Measurements from ENCODE around the gene MZT2A. TPM values are rescaled to one million over a fixed set of nuclear protein-coding genes. Genes with fewer than 3 reads are reported as not detected.
"Not testable (repeated sequence)": the region's sequence is repeated elsewhere in the genome, so short reads cannot be mapped to it uniquely, and the experiment has no call there.

The MZT2A gene
- 100 to 1,000 TPM; 109 to 116 TPM for polyA plus RNA-seq

- not testable (repeated sequence) for H3K4me1 ChIP-seq (ENCODE audit: control insufficient read depth in 2 of 2, insufficient read depth in 2 of 2, low read length in 1 of 2); H3K9me3 ChIP-seq (ENCODE audit: control insufficient read depth in 2 of 2, insufficient read depth in 1 of 2, low read depth in 1 of 2, low read length in 1 of 2); H3K27me3 ChIP-seq (ENCODE audit: control insufficient read depth in 1 of 2, insufficient read depth in 2 of 2, low read length in 2 of 2); H3K36me3 ChIP-seq (ENCODE audit: control insufficient read depth in 2 of 2, insufficient read depth in 2 of 2, low read length in 1 of 2)
- WGBS, 2 donors = 1% methylated on average over 44 to 53 of the region's 53 CpGs
- peak within 1 kb of the TSS; percentile 97 for H3K4me3 ChIP-seq (ENCODE audit: low read depth in 1 of 2, low read length in 2 of 2)
- H3K27ac ChIP-seq (ENCODE audit: low read depth in 2 of 2, low read length in 1 of 2) = peak within 1 kb of the TSS; percentile 96 to 98
These were observed at the start of gene MZT2A for GRCh38 chr2:131492015-131492417. TSS of gene MZT2A (minus strand) at chr2:131492397. CDS start at chr2:131492376, 21 bp downstream.

GRCh38 chr2:131538856-131539255, 46.7 kb upstream of the MZT2A start:
- not testable (repeated sequence) for H3K4me3 ChIP-seq (ENCODE audit: low read depth in 1 of 2, low read length in 2 of 2); H3K4me1 ChIP-seq (ENCODE audit: control insufficient read depth in 2 of 2, insufficient read depth in 2 of 2, low read length in 1 of 2); H3K27me3 ChIP-seq (ENCODE audit: control insufficient read depth in 1 of 2, insufficient read depth in 2 of 2, low read length in 2 of 2); H3K9me3 ChIP-seq (ENCODE audit: control insufficient read depth in 2 of 2, insufficient read depth in 1 of 2, low read depth in 1 of 2, low read length in 1 of 2); H3K36me3 ChIP-seq (ENCODE audit: control insufficient read depth in 2 of 2, insufficient read depth in 2 of 2, low read length in 1 of 2); H3K27ac ChIP-seq (ENCODE audit: low read depth in 2 of 2, low read length in 1 of 2)
- 62 to 78% methylated on average over 13 of the region's 13 CpGs for WGBS, 2 donors

GRCh38 chr2:131536841-131537240, 44.6 kb upstream of the MZT2A start:
- H3K36me3 ChIP-seq (ENCODE audit: control insufficient read depth in 2 of 2, insufficient read depth in 2 of 2, low read length in 1 of 2); H3K9me3 ChIP-seq (ENCODE audit: control insufficient read depth in 2 of 2, insufficient read depth in 1 of 2, low read depth in 1 of 2, low read length in 1 of 2); H3K27me3 ChIP-seq (ENCODE audit: control insufficient read depth in 1 of 2, insufficient read depth in 2 of 2, low read length in 2 of 2); H3K27ac ChIP-seq (ENCODE audit: low read depth in 2 of 2, low read length in 1 of 2); H3K4me3 ChIP-seq (ENCODE audit: low read depth in 1 of 2, low read length in 2 of 2): not testable (repeated sequence)
- peaks cover 0 to 10% of the 10 kb centered on the region in 2 donors for H3K4me1 ChIP-seq (ENCODE audit: control insufficient read depth in 2 of 2, insufficient read depth in 2 of 2, low read length in 1 of 2)
- 89 to 94% methylated on average over 13 to 14 of the region's 14 CpGs for WGBS, 2 donors

- not testable (repeated sequence) for H3K27ac ChIP-seq (ENCODE audit: low read depth in 2 of 2, low read length in 1 of 2); H3K4me3 ChIP-seq (ENCODE audit: low read depth in 1 of 2, low read length in 2 of 2); H3K27me3 ChIP-seq (ENCODE audit: control insufficient read depth in 1 of 2, insufficient read depth in 2 of 2, low read length in 2 of 2); H3K9me3 ChIP-seq (ENCODE audit: control insufficient read depth in 2 of 2, insufficient read depth in 1 of 2, low read depth in 1 of 2, low read length in 1 of 2); H3K36me3 ChIP-seq (ENCODE audit: control insufficient read depth in 2 of 2, insufficient read depth in 2 of 2, low read length in 1 of 2)
- WGBS, 2 donors = 59 to 74% methylated on average over 17 to 20 of the region's 21 CpGs
- H3K4me1 ChIP-seq (ENCODE audit: control insufficient read depth in 2 of 2, insufficient read depth in 2 of 2, low read length in 1 of 2) = peaks cover 0 to 10% of the 10 kb centered on the region in 2 donors
These were observed 44.0 kb upstream of the MZT2A start for GRCh38 chr2:131535951-131536826.

GRCh38 chr2:131535526-131535925, 43.3 kb upstream of the MZT2A start:
- Histone ChIP-seq H3K27ac (ENCODE audit: low read depth in 2 of 2, low read length in 1 of 2) (no peak overlapping the region), H3K4me3 (ENCODE audit: low read depth in 1 of 2, low read length in 2 of 2) (no peak overlapping the region), H3K9me3 (ENCODE audit: control insufficient read depth in 2 of 2, insufficient read depth in 1 of 2, low read depth in 1 of 2, low read length in 1 of 2) (no peaks in the 10 kb centered on the region), H3K27me3 (ENCODE audit: control insufficient read depth in 1 of 2, insufficient read depth in 2 of 2, low read length in 2 of 2) (no peaks in the 10 kb centered on the region), H3K36me3 (ENCODE audit: control insufficient read depth in 2 of 2, insufficient read depth in 2 of 2, low read length in 1 of 2) (no peaks in the 10 kb centered on the region), H3K4me1 (ENCODE audit: control insufficient read depth in 2 of 2, insufficient read depth in 2 of 2, low read length in 1 of 2) (peaks cover 0 to 10% of the 10 kb centered on the region in 2 donors)
- WGBS, 2 donors = 65 to 74% methylated on average over 4 of the region's 4 CpGs

GRCh38 chr2:131534965-131535364, 42.8 kb upstream of the MZT2A start:
- not testable (repeated sequence) for H3K9me3 ChIP-seq (ENCODE audit: control insufficient read depth in 2 of 2, insufficient read depth in 1 of 2, low read depth in 1 of 2, low read length in 1 of 2); H3K36me3 ChIP-seq (ENCODE audit: control insufficient read depth in 2 of 2, insufficient read depth in 2 of 2, low read length in 1 of 2); H3K27ac ChIP-seq (ENCODE audit: low read depth in 2 of 2, low read length in 1 of 2); H3K27me3 ChIP-seq (ENCODE audit: control insufficient read depth in 1 of 2, insufficient read depth in 2 of 2, low read length in 2 of 2); H3K4me3 ChIP-seq (ENCODE audit: low read depth in 1 of 2, low read length in 2 of 2)
- WGBS, 2 donors = 65 to 70% methylated on average over 11 of the region's 11 CpGs
- peaks cover 0 to 10% of the 10 kb centered on the region in 2 donors for H3K4me1 ChIP-seq (ENCODE audit: control insufficient read depth in 2 of 2, insufficient read depth in 2 of 2, low read length in 1 of 2)

GRCh38 chr2:131534317-131534672, 42.1 kb upstream of the MZT2A start:
- H3K27ac ChIP-seq (ENCODE audit: low read depth in 2 of 2, low read length in 1 of 2); H3K4me3 ChIP-seq (ENCODE audit: low read depth in 1 of 2, low read length in 2 of 2); H3K9me3 ChIP-seq (ENCODE audit: control insufficient read depth in 2 of 2, insufficient read depth in 1 of 2, low read depth in 1 of 2, low read length in 1 of 2); H3K27me3 ChIP-seq (ENCODE audit: control insufficient read depth in 1 of 2, insufficient read depth in 2 of 2, low read length in 2 of 2); H3K36me3 ChIP-seq (ENCODE audit: control insufficient read depth in 2 of 2, insufficient read depth in 2 of 2, low read length in 1 of 2): not testable (repeated sequence)
- 82 to 93% methylated on average over 1 to 11 of the region's 13 CpGs for WGBS, 2 donors
- peaks cover 0 to 10% of the 10 kb centered on the region in 2 donors for H3K4me1 ChIP-seq (ENCODE audit: control insufficient read depth in 2 of 2, insufficient read depth in 2 of 2, low read length in 1 of 2)

GRCh38 chr2:131533609-131534316, 41.6 kb upstream of the MZT2A start:
- not testable (repeated sequence) for H3K36me3 ChIP-seq (ENCODE audit: control insufficient read depth in 2 of 2, insufficient read depth in 2 of 2, low read length in 1 of 2); H3K4me3 ChIP-seq (ENCODE audit: low read depth in 1 of 2, low read length in 2 of 2); H3K27me3 ChIP-seq (ENCODE audit: control insufficient read depth in 1 of 2, insufficient read depth in 2 of 2, low read length in 2 of 2); H3K27ac ChIP-seq (ENCODE audit: low read depth in 2 of 2, low read length in 1 of 2); H3K9me3 ChIP-seq (ENCODE audit: control insufficient read depth in 2 of 2, insufficient read depth in 1 of 2, low read depth in 1 of 2, low read length in 1 of 2)
- 59 to 72% methylated on average over 13 to 16 of the region's 17 CpGs for WGBS, 2 donors
- H3K4me1 ChIP-seq (ENCODE audit: control insufficient read depth in 2 of 2, insufficient read depth in 2 of 2, low read length in 1 of 2) = peaks cover 0 to 10% of the 10 kb centered on the region in 2 donors

GRCh38 chr2:131532723-131533608, 40.8 kb upstream of the MZT2A start:
- H3K4me1 ChIP-seq (ENCODE audit: control insufficient read depth in 2 of 2, insufficient read depth in 2 of 2, low read length in 1 of 2) = peaks cover 0 to 10% of the 10 kb centered on the region in 2 donors
- not testable (repeated sequence) for H3K36me3 ChIP-seq (ENCODE audit: control insufficient read depth in 2 of 2, insufficient read depth in 2 of 2, low read length in 1 of 2); H3K27me3 ChIP-seq (ENCODE audit: control insufficient read depth in 1 of 2, insufficient read depth in 2 of 2, low read length in 2 of 2); H3K4me3 ChIP-seq (ENCODE audit: low read depth in 1 of 2, low read length in 2 of 2); H3K27ac ChIP-seq (ENCODE audit: low read depth in 2 of 2, low read length in 1 of 2); H3K9me3 ChIP-seq (ENCODE audit: control insufficient read depth in 2 of 2, insufficient read depth in 1 of 2, low read depth in 1 of 2, low read length in 1 of 2)
- 77 to 80% methylated on average over 20 to 21 of the region's 23 CpGs for WGBS, 2 donors

All from esophagus (tissue), 2 donors.